Embryonic facial prominence (tissue), 1 donor: Measurements from ENCODE around the gene MORC1.
"Not testable (repeated sequence)": the region's sequence is repeated elsewhere in the genome, so short reads cannot be mapped to it uniquely, and the experiment has no call there.

ENCODE experiments used
- DNase-seq: peaks from one replicate; pipeline ENCODE4 v3.0.0-alpha.2; 2016; ENCODE audit errors: extremely low spot score

Gene MORC1

GRCh38 chr3:109098079-109098644, 19.8 kb downstream of the MORC1 start:
- no peak for DNase-seq

- no peak for DNase-seq
These were observed 22.8 kb downstream of the MORC1 start for GRCh38 chr3:109095166-109095565.

- no peak for DNase-seq
These were observed 24.4 kb downstream of the MORC1 start for GRCh38 chr3:109093561-109093960.

- DNase-seq: no peak
These were observed 26.1 kb downstream of the MORC1 start for GRCh38 chr3:109091846-109092245.

- DNase-seq: no peak
These were observed 28.7 kb downstream of the MORC1 start for GRCh38 chr3:109089265-109089664.

- no peak for DNase-seq
These were observed 36.0 kb downstream of the MORC1 start for GRCh38 chr3:109081746-109082510.

GRCh38 chr3:109080090-109080489, 37.8 kb downstream of the MORC1 start:
- not testable (repeated sequence) for DNase-seq

- DNase-seq: no peak
These were observed 44.8 kb downstream of the MORC1 start for GRCh38 chr3:109073116-109073515.

- DNase-seq: no peak
These were observed 45.7 kb downstream of the MORC1 start for GRCh38 chr3:109072194-109072593.

GRCh38 chr3:109071350-109072142, 46.4 kb downstream of the MORC1 start:
- DNase-seq: no peak

- no peak for DNase-seq
These were observed 47.7 kb downstream of the MORC1 start for GRCh38 chr3:109070211-109070610.

GRCh38 chr3:109066864-109067263, 51.1 kb downstream of the MORC1 start:
- DNase-seq: no peak

- no peak for DNase-seq
These were observed 58.7 kb downstream of the MORC1 start for GRCh38 chr3:109059264-109059663.

- no peak for DNase-seq
These were observed 60.3 kb downstream of the MORC1 start for GRCh38 chr3:109057616-109058015.

- no peak for DNase-seq
These were observed 60.9 kb downstream of the MORC1 start for GRCh38 chr3:109057056-109057455.

GRCh38 chr3:109050591-109051167, 67.3 kb downstream of the MORC1 start:
- no peak for DNase-seq

- no peak for DNase-seq
These were observed 70.6 kb downstream of the MORC1 start for GRCh38 chr3:109047366-109047765.

- no peak for DNase-seq
These were observed 72.5 kb downstream of the MORC1 start for GRCh38 chr3:109045271-109046040.

- DNase-seq: no peak
These were observed 82.9 kb downstream of the MORC1 start for GRCh38 chr3:109035082-109035481.

GRCh38 chr3:109033000-109033660, 84.8 kb downstream of the MORC1 start:
- no peak for DNase-seq

GRCh38 chr3:109028753-109029152, 89.2 kb downstream of the MORC1 start:
- no peak for DNase-seq
